Activated effector memory CD4-positive, alpha-beta T cell treated with anti-CD3 and anti-CD28 coated beads, Interleukin-2, amount 50 U/mL, for 16 hours (primary cell): ENCODE results near the gene CFAP53.
"Not testable (repeated sequence)": the region's sequence is repeated elsewhere in the genome, so short reads cannot be mapped to it uniquely, and the experiment has no call there.

ENCODE experiments used
- DNase-seq: peaks from one replicate; pipeline ENCODE4 v3.0.0-alpha.2; 2020

Gene CFAP53

DNA sequence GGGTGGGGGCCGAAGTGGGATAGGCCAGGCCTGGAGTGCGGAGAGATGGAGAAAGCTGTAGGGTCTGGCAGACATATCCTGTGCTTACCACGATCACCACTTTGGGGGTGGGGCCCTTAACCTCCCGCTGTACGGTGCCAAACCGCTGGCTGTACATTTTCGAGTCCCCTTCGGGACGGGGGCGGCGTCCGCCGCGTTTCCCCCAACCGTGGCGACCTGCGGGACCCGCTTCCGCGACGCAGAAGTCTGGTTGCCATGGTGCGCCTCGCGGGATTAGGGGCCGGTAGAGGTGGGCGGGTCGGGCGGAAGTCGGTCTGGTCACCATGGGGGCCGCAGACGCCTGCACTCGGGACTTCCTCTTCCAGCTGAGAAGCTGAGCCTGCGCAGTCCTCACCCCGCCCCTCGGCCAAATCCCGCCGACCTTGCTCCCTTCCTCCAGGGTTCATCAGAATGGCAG, at the start of gene CFAP53:
Gene CFAP53, minus strand, starts transcription at position 248 of the 457 bp plus-strand sequence. Its CDS starts 91 bp downstream, at position 157.
- peak; percentile 94 for DNase-seq

DNA sequence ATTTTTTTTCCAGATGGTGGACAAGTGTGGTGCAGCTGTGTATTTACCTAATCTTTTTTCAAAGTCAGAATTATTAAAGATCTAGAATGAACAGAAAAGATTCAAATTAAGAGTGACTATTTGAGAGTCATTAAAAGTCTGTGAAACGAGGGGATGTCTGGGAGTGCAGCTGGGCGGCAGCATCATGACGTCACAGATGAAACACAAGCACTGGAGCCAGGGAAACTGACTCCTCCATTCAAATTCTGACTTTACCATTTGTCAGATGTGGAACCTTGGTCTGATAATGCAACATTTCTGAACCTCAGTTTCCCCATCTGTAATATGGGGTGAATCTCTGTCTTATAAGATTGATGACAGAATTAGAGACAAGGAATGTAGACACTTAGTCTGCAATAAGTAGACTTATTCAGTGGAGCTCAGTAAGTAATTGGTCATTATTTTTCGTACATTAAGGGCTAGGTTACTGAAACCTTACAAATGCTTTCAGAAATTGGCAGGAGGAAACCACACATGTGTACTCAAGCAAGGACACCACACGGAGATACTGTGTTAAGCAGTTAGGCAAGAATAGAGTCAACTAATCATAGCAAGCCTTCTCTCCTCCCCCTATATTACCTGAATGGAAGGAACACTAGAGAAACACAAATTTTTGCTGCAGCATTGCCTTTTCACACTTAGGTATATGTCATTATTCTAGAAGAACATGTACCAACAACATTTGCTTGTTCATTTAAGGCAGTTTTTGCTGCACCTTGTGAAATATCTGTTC, 49.0 kb upstream of the CFAP53 start:
- DNase-seq = no peak

DNA sequence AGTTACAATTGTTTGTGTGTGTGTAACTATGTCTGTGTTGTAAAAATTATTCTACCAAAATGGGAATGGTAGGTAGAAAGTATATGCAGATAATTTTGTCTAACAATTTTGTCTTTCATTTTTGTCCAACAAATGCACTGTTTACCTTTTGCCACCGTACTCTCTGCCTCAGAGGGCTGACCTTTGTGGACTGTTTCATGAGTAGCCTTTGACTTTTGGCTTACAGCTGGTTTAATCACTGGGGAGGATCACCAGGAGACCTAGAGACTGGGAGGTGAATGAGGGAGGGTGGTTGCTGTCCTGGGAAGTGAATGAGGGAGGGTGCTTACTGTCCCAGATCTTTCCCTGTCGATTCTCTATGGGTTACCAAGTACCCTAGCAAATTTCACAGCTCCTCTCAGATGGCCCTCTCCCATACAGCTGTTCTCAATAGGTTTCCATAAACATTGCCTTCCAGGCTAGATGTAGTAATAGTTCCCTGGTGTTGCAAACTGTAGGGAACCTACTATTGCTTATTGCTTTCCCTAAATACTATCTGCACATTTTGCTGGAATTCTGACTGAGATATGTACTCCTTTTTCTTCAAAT, 47.7 kb upstream of the CFAP53 start:
- no peak for DNase-seq

DNA sequence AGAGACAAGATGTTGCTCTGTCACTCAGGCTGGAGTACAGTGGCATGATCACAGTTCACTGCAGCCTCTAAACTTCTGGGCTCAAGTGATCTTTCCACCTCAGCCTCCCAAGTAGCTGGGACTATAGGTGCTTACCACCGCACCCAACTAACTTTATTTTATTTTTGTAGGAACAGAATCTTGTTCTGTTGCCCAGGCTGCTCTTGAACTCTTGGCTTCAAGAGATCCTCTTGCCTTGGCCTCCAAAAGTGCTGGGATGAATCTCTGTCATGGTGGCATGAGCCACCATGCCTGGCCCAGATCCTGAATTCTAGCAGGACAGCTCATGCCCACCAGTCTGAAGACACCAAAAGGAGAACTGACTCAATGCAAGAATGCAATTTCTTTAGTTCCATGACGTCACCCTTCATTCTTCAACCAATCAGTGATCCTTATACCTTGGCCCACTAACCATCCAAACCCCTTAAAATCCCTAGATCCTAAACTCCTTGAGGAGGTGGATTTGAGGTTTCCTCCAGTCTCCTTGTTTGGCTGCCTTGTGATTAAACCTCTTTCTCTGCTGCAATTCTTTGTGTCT, 46.8 kb upstream of the CFAP53 start:
- no peak for DNase-seq

DNA sequence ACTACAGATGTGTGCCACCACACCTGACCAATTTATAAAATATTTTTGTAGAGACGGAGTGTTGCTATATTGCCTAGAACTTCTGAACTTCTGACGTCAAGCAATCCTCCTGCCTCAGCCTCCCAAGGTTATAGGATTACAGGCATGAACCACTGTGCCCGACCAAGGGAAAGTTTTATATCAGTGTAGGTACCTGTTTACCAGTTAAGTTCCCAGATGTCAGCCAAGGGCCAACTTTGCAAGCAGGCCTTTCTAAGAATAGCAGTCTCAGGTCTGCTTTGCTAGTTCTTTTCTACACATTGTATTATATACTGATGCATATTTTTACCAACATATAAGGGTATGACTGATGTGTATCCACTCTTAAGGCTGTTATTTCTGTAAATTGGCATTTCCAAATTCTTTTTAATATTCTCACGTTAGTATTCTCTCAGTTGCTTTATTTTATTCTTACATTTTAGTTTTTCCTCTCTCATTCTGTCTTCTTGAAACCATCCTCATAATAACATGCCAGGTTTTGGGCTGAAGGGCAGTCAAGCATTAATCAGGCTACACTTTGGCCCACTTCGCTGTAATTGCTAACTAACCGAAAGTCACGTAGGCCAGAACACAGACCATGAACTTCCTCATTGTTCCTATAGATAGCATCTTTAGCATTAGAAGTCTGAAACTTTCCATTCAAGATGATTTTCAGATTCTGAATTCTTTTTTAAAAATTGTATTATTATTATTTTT, 46.2 kb upstream of the CFAP53 start:
- no peak for DNase-seq

DNA sequence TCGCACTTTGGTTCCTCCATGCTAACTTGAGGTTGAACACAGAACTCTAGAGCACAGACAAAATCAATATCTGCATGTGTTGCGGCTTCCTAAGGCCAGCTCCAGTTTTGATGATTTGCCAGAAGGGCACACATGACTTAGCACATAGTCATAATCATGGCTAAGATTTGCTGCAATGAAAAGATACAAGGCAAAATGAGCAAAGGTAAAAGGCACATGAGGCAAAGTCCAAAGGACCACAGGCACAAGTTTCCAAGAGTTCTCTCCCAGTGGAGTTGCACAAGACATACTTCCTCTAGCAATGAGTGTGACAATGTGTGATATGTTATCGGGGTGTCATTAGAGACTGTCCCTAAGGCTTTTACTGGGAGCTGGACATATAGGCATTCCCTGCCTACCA, 45.4 kb upstream of the CFAP53 start:
- DNase-seq = no peak

DNA sequence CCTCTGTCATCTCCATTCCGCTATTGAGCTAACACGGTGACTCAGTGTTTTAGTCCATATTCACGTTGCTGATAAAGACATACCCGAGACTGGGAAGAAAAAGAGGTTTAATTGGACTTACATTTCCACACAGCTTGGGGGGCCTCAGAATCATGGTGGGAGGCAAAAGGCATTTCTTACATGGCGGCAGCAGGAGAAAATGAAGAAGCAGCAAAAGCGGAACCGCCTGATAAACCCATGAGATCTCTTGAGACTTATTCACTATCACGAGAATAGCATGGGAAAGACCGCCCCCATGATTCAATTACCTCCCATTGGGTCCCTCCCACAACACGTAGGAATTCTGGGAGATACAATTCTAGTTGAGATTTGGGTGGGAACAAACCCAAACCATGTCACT, 43.8 kb upstream of the CFAP53 start:
- DNase-seq = no peak

DNA sequence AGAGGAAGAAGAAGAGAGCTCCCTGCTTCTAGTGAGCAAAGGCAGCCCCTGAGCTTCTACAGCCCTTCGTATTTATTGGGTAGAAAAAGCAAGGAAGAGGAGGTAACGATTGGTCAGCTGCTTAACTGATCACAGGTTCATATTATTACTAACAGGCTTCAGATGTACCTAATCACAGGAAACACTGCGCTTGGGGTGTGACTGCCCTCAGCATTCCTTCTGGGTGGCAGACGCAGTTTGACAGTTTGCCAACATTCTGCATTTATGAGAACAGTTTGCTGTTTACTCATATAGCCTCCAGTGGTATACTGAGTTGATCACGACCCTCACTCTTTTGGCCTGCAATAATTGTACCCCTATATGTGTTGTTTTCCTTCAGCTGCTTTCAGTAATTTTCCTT, 42.6 kb upstream of the CFAP53 start:
- not testable (repeated sequence) for DNase-seq

DNA sequence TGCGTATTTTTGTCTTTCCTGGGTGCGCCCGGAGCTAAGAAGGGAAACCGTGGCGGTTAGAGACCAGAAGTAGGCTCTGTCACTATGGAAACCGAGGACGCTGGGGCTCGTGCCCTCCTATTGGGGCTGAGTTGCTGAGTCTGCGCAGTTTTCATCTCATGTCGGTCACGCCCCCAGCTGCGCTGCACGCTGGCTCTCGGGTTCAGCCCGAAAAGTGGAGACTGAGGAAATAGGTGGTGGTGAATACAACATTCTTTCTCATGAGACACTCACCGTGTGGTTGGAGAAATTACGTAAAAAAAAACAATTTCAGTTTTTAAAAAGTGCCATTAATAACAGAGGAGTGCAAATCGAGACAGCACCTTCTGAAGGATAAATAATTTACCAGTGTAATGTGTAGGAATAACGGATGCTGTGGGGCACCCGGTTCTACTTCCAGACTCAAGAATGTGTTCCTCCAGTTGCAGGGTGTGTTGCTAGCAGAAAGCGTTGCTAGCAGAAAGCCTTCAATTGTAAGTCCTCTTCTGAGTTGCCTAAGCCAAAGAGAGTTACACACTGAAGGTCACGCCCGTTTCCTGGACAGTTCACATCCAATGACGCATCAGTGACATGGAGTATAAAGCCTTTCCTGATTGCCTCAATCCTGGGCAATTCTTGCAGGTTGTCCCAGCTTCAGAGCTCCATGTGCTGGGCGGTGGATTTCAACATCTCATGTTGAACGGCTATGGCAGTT, 41.6 kb upstream of the CFAP53 start:
- peak; percentile 95 for DNase-seq

DNA sequence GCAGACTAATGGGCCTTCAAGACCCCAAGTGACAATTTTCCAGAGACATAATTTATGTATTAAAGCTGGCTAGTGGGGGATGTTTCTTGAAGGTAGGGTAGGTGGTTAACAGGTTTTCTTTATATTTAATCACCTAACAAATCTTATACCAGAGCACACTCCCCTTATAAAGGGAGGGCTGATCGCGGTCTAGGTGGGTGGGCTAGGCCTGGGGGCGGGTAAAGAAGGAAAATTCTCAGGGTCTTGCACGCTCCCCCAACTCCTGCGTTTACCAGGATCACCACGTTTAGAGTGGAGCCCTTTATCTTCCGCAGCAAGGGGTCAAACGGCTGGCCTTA, 41.1 kb upstream of the CFAP53 start:
- DNase-seq = no peak

- no peak for DNase-seq
These were observed 40.6 kb upstream of the CFAP53 start for GRCh38 chr18:50306944-50307343.

DNA sequence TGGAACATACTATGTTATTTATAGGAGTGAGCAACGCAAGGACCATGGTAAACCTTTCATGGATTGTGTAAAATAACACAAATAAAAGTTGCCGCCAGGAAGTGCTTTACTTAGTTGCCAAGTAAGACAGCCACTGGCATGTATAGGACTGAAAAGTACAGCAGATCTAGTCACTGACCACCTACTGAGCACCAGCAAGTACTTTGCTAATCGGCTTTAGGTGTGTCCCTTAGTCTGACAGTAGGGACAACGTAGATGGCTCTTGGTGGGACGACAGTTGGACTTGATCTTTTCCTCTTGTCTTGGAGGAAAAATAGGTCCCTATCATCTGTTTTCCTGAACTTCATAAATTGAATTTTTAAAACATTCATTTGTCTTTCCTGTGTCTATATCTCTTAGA, 34.8 kb upstream of the CFAP53 start:
- DNase-seq = no peak

- DNase-seq = no peak
These were observed 33.5 kb upstream of the CFAP53 start for GRCh38 chr18:50299626-50300388.

GRCh38 chr18:50298443-50299284, 32.4 kb upstream of the CFAP53 start:
- DNase-seq = no peak

DNA sequence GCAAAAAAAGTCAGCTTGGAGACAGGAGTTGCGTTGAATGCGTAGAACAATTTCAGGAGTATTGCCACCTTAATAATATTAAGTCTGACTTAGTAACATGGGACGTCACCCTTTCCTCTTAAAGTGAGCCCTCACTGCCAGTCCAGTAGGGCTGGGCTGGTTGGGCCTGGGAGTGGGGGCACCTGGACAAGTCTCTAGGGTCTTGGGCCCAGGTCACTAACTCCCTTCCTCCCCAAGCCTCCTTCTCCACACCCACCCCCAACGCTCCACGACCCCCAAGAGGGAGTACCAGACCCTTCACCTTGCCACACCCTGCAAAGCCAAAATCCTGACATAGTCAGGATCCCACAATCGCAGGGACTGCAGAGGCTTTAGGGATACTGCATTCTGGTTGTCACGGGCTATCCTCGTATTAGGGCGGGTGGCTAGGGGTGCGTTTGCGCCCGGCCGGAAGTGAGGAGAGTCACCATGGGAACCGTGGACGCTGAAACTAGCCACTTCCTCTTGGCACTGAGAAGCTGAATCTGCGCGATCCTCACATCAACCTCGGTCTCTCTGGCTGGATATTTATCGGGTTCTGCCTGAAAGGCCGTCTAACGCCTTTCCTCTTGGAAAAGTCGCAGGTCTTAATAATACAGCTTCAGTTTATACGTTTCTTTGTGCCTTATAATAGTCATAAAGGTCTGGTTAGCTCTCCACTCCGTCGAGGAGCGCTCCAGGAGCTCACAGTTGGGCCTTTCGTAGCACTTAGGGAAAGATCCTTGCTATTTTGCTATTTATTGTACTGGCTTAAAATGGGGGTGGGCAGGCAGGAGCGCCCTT, 31.5 kb upstream of the CFAP53 start:
- peak; percentile 85 for DNase-seq

- DNase-seq = no peak
These were observed 26.7 kb upstream of the CFAP53 start for GRCh38 chr18:50293039-50293438.

- DNase-seq = no peak
These were observed 22.8 kb upstream of the CFAP53 start for GRCh38 chr18:50289108-50289443.

GRCh38 chr18:50288348-50289107, 22.2 kb upstream of the CFAP53 start:
- DNase-seq = not testable (repeated sequence)
